ENCODE measurements around the gene PHTF2.

DNA sequence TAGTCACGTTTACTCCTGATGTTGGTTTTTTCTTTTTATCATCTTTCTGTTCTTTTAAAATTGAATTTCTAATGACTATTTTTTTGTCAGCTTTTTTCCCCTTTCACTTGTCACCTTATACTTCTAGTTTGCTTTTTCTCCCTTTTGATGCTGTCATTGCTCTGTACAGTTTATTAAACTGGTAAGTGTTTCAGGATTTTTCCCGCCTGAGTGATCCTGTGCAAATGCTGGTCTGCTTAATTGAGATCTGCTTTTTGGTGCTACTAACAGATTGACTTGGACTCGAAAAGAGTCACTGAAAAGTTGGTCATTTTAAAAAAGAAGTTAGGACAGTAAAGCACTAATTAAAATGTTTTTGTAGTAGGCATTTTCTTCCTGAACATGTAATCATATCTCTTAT is 95.2 kb downstream of the PHTF2 start:
- TF ChIP-seq CTCF (IDR thresholded peaks at IDR 0.05; ENCODE audit: insufficient read depth, low read depth, low read length) (no peak), EZH2 (IDR thresholded peaks at IDR 0.05; ENCODE audit: insufficient read depth, low read length) (no peak)

Data from astrocyte (in vitro differentiated cells and primary cell).